ENCODE results near the gene RTKN2.
"Not testable (repeated sequence)": the region's sequence is repeated elsewhere in the genome, so short reads cannot be mapped to it uniquely, and the experiment has no call there.

The RTKN2 gene

DNA sequence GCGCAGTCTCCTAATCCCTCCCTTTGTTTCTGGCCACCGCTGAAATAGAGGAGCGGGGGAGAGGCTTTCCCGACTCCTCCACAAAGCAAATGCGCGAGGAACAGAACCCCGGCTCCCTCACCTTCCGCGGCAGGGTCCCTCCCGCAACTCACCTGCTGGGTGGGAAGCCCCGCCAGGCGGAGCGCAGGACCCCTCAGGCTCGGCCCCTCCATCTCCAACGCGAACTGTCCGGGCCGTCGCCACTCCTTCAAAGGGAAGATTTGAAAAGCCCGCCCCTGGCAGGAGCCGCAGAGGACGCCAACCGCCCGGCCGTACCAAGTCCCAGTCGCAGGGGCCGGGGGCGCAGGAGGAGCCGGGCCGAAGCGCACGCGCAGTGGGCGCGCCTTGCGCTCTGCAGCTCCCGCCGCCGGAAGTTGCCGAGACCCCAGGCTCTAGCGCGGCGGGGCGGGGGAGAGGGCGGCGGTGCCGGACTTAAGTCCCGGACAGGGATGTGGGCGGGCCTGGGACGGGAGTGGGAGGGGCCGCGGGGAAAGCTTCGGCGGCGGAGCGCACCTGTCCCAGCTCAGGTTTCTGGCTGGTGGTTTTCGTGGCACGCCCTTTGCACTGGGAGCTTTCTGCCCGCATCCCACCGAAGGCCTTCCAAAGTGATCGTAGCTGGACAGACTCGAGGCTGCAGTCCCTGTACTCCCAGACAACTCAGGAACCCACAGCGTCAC is at the start of gene RTKN2:
RTKN2 (minus strand) TSS at position 446 of the 716 bp plus-strand sequence; CDS start at position 212, 234 bp downstream.
- DNase-seq (ENCODE audit: low read depth): peak; percentile 50

DNA sequence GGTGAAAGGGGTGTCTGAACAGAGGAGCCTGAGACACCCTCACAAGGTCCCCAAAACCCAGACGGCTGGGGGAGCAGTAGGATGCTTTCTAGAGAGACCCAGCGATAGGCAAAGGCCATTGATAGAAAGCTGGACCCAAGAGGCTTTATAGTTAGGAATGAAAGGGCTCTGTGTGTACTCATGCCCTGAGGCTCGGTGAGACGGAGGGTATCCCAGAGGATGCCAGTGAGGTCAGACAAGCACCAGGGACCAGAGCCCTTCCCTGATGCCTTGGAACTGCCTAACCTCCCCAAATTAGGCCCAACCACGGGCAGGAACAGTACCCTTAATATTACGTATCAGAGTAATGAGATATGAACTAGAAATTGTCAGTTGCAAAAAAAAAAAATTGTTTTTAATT is 48.6 kb upstream of the RTKN2 start:
- no peak for DNase-seq (ENCODE audit: low read depth)

GRCh38 chr10:62309254-62309653 is 40.6 kb upstream of the RTKN2 start:
- no peak for DNase-seq (ENCODE audit: low read depth)

DNA sequence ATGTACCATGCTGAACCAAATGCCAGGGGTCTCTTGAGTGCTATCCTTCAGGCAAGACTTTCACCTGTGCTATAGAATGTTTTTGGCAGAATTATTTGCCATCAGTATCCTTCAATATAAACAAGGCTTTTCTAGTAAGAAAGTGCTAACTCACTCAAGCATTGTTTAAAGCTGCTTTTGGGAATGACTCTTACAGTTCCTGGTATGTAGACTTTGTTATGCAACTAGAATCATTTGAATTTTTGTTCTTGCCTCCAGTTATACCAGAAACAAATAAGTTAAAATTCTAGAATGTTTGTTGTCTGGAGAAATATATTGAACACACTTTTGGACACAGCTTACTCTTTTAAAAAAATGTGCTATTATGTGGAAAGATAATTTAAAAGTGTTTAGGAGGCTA is 39.5 kb upstream of the RTKN2 start:
- DNase-seq (ENCODE audit: low read depth): no peak

DNA sequence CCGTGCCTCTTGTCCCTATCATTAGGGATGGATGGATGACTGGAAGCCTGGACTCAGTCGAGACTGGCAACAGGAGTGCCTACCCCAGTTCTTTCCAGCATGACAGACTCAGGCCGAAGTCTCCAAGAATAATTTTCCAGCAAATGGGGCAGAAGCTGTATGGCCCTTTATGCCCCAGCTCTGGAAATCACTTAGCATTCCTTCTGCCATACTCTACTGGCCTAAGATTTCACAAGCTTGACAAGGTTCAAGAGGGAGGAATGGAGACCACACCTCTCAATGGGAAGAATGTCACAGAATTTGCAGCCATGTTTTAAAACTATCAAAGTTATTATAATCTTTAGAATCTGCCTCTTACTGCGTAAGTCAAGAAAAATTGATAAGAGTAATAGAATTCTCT is 39.0 kb upstream of the RTKN2 start:
- no peak for DNase-seq (ENCODE audit: low read depth)

DNA sequence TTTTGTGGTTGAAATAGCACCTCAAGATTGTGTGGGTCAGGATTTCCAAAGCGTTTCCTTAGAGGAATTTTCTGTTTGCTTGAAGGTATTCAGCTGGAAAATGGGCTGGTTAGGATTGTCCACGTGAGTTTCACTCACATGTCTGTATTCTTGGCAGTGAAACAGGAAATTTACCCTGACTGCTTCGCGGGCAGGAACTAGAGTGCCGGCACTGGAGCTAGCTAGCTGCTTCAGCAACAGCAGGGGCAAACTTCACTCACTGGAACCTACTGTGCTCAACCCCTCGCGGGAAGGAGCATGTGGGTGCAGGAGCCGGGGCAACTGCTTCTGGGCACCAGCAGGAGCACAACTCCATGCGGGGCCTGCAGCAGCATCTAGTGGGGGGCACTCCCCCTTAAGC is 38.0 kb upstream of the RTKN2 start:
- no peak for DNase-seq (ENCODE audit: low read depth)

DNA sequence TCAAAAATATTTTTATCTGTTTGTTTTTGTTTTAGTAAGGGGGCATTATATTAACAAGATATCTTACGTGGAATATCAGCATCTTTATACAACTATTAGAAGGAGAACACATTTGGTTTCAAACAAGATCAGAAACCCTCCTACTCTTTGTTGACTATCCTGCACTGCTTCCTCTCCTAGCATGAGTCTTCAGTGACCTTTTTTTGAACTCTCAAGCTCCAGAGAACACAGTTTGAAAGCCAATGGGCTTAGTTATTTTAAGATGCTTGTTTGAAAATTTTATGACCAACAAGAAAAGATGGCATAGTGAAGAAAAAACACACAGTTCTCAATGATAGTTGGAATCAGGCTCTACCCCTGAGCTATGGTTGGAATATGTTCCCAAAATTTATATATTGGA is 37.2 kb upstream of the RTKN2 start:
- no peak for DNase-seq (ENCODE audit: low read depth)

GRCh38 chr10:62303922-62304321 is 35.3 kb upstream of the RTKN2 start:
- DNase-seq (ENCODE audit: low read depth): no peak

- DNase-seq (ENCODE audit: low read depth): no peak
Observed at GRCh38 chr10:62302760-62303159, 34.1 kb upstream of the RTKN2 start.

- no peak for DNase-seq (ENCODE audit: low read depth)
Observed at GRCh38 chr10:62297857-62298256, 29.2 kb upstream of the RTKN2 start.

DNA sequence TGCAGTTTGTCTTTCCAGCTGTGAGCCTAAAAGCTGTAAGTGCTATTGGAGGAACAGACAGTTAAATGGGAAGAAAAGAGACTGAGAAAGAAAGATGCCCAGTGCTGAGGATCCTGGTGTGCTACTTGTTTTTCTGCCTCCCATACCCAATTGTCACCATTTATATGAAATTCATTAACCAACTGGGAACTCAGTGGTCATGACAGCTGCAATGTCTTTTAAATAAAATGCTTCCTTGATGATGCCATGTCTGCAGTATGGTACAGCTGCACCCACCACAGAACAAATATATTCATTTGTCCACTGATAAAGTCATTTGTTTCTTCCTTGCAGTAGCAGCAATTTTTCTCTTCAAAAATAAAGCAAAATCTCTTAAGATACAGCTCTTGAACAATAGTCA is 15.6 kb upstream of the RTKN2 start:
- no peak for DNase-seq (ENCODE audit: low read depth)

- not testable (repeated sequence) for DNase-seq (ENCODE audit: low read depth)
Observed at GRCh38 chr10:62281348-62281747, 12.7 kb upstream of the RTKN2 start.

GRCh38 chr10:62280392-62280791 is 11.7 kb upstream of the RTKN2 start:
- not testable (repeated sequence) for DNase-seq (ENCODE audit: low read depth)

GRCh38 chr10:62278441-62278910 is 9.8 kb upstream of the RTKN2 start:
- DNase-seq (ENCODE audit: low read depth): no peak

DNA sequence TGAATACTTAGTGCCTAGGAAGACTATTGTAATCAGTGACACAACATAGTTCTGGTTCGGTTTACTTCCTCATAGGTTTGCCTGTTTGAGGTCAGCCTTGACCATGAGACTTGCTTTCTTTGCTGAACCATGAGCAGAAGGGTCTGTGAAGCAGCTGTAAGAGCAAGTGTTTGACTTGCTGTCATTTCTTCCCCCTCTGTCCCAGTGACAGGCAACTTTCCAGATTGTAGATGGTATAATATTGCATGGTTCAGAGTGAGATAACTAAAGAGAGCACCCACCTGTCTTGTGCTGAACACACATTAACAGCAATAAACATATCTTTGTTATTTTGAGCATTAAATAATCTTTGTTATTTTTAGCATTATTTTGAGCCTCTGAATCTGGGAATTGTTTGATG is 9.3 kb upstream of the RTKN2 start:
- no peak for DNase-seq (ENCODE audit: low read depth)

DNA sequence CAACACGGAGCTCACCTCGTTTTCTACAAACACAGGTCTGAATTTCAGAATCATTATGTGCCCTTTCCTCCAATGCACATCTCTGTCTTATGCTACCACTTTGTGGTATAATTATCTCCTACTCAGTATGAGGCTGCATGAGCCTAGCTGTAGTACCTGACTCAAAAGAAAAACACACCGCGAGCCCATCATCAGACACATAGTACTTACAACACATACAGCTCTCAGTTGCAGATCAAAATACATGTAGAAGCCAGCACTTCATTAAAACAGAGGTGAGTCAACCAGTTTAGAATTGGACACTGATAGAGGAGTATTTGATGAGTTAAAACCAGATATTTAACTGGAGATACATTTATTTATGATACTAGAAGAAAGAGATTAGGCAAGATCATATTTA is 1.4 kb upstream of the RTKN2 start:
- DNase-seq (ENCODE audit: low read depth): no peak

GRCh38 chr10:62268027-62268398 is 631 bp downstream of the RTKN2 start:
- no peak for DNase-seq (ENCODE audit: low read depth)

DNA sequence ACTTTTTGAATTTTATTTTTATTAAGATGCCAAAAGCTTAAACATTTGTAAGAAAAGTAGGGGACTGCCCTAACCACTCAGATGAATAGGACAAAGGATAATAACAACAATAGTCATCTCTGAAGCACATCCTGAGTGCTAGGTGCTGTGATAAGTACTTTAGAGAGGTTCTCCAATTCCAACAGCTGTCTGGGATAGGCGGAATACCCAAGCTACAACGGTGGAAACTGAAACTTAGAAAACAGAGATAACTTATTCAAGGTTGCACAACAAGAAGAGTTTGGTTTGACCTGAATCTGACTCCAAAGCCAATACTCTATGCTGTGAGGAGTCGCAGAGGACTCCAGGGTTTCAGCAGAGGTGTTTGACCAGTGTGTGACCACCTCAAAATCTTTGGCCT is 2.0 kb downstream of the RTKN2 start:
- DNase-seq (ENCODE audit: low read depth): no peak

- no peak for DNase-seq (ENCODE audit: low read depth)
Observed at GRCh38 chr10:62266147-62266546, 2.5 kb downstream of the RTKN2 start.

GRCh38 chr10:62264702-62265436 is 3.8 kb downstream of the RTKN2 start:
- no peak for DNase-seq (ENCODE audit: low read depth)

GRCh38 chr10:62264126-62264525 is 4.5 kb downstream of the RTKN2 start:
- no peak for DNase-seq (ENCODE audit: low read depth)

DNA sequence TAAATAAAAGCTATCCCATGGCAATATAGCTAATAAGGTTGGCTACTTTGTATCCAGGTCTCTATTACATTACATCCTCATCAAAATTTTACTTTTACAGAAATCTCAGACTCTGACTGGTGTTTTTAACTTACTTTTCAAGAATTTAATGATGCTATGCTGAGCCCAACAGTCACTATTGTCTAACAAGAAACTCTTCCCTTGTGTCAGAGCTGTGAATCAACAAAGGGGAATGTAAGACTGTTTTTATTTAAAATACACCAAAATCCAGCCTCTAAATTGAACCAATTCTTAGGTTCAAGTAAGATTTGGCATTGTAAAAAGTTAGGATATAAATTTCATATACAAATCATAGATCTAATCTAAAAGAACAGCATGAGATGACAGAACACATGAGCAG is 7.0 kb downstream of the RTKN2 start:
- no peak for DNase-seq (ENCODE audit: low read depth)

- DNase-seq (ENCODE audit: low read depth): no peak
Observed at GRCh38 chr10:62259998-62260397, 8.6 kb downstream of the RTKN2 start.

- no peak for DNase-seq (ENCODE audit: low read depth)
Observed at GRCh38 chr10:62259456-62259855, 9.2 kb downstream of the RTKN2 start.

All from activated T-helper 1 cell treated with Interleukin-2 at 50 U/mL for 16 hours (primary cell).